Hepatocyte (in vitro differentiated cells): Measurements from ENCODE around the gene MTARC2. TPM values are rescaled to one million over a fixed set of nuclear protein-coding genes. Genes with fewer than 3 reads are reported as not detected.
A peak's percentile ranks its signal among the peaks of the same experiment; 100 is the strongest.

ENCODE experiments used
- DNase-seq: peaks from one replicate; pipeline ENCODE4 v3.0.0-alpha.2; 2016; ENCODE audit warnings: low spot score
- H2AFZ ChIP-seq: fragments of 200-600 bp; sonication (generic); 2 replicates; pipeline ENCODE4 v1.6.0; 2016; ENCODE audit warnings: antibody characterized with exemption, mild to moderate bottlenecking
- H3K27ac ChIP-seq: fragments of 200-600 bp; sonication (generic); 2 replicates; pipeline ENCODE4 v1.5.1; 2016; ENCODE audit warnings: mild to moderate bottlenecking
- H3K27me3 ChIP-seq: fragments of 200-600 bp; sonication (generic); 2 replicates; pipeline ENCODE4 v1.6.1; 2016
- H3K36me3 ChIP-seq: fragments of 200-600 bp; sonication (generic); replicated peaks from 2 replicates; pipeline ENCODE4 v1.5.1; 2016; ENCODE audit warnings: low read depth; ENCODE audit not compliant: insufficient read depth
- H3K4me1 ChIP-seq: fragments of 200-600 bp; sonication (generic); 2 replicates; pipeline ENCODE4 v1.5.1; 2016; ENCODE audit warnings: mild to moderate bottlenecking, moderate library complexity; ENCODE audit not compliant: insufficient read depth
- H3K4me2 ChIP-seq: fragments of 200-600 bp; sonication (generic); 2 replicates; pipeline ENCODE4 v1.6.0; 2016
- H3K4me3 ChIP-seq: fragments of 200-600 bp; sonication (generic); 2 replicates; pipeline ENCODE4 v1.5.1; 2016; ENCODE audit warnings: mild to moderate bottlenecking
- H3K79me2 ChIP-seq: fragments of 200-600 bp; sonication (generic); 2 replicates; pipeline ENCODE4 v1.6.0; 2017; ENCODE audit warnings: mild to moderate bottlenecking
- H3K9me2 ChIP-seq: fragments of 200-600 bp; sonication (generic); replicated peaks from 2 replicates; pipeline ENCODE4 v1.6.0; 2017; ENCODE audit warnings: mild to moderate bottlenecking; ENCODE audit not compliant: insufficient read depth
- H3K9me3 ChIP-seq: fragments of 200-600 bp; sonication (generic); 2 replicates; pipeline ENCODE4 v1.5.1; 2016; ENCODE audit warnings: low read depth, mild to moderate bottlenecking
- H4K20me1 ChIP-seq: fragments of 200-600 bp; sonication (generic); 2 replicates; pipeline ENCODE4 v1.6.0; 2016; ENCODE audit warnings: mild to moderate bottlenecking; ENCODE audit not compliant: insufficient read depth, poor library complexity, severe bottlenecking
- CTCF ChIP-seq: fragments of 200-600 bp; sonication (generic); IDR thresholded peaks from 2 replicates; pipeline ENCODE4 v1.5.1; 2016; ENCODE audit warnings: antibody characterized with exemption, mild to moderate bottlenecking; ENCODE audit not compliant: poor library complexity
- EZH2 ChIP-seq: fragments of 200-600 bp; sonication (generic); IDR thresholded peaks from 2 replicates; pipeline ENCODE4 v1.6.1; 2016; ENCODE audit warnings: antibody characterized with exemption, mild to moderate bottlenecking, borderline replicate concordance
- EZH2phosphoT487 ChIP-seq: fragments of 200-600 bp; sonication (generic); IDR thresholded peaks from one replicate; pipeline ENCODE4 v1.6.1; 2018; ENCODE audit warnings: antibody characterized with exemption, mild to moderate bottlenecking, low read depth, moderate library complexity; ENCODE audit not compliant: unreplicated experiment, severe bottlenecking
- WGBS: methylation state at CpG from one replicate; pipeline ENCODE4 v1.1.6; 2016; ENCODE audit warnings: low lambda C conversion rate; ENCODE audit errors: missing lambda C conversion rate; 5-methylcytosine and 5-hydroxymethylcytosine counted together
- polyA plus RNA-seq: library from polyadenylated mRNA; unstranded; fragments of >200 nt; fragmentation: Nextera tagmentation; extraction: Ambion mirVana; gene quantifications from 2 replicates; pipeline ENCODE4 v1.2.1, GENCODE V29; 2016
- total RNA-seq: library from RNA; depleted of rRNA; stranded (reverse); fragments of >200 nt; gene quantifications from 2 replicates; pipeline ENCODE4 v1.2.3, GENCODE V29; 2014

The MTARC2 gene
- 24.4 and 26.7 TPM in 2 replicates for total RNA-seq
- polyA plus RNA-seq = 23.7 and 27.8 TPM in 2 replicates

GRCh38 chr1:220748089-220748934 is at the start of gene MTARC2:
TSS of gene MTARC2 (plus strand) at chr1:220748322. CDS start at chr1:220748532, 210 bp downstream.
- H3K27ac ChIP-seq = peak within 1 kb of the TSS; percentile 93
- no peaks in the 10 kb centered on the region for H3K27me3 ChIP-seq
- H2AFZ ChIP-seq = peak within 1 kb of the TSS; percentile 88
- no peaks in the 10 kb centered on the region for H3K9me3 ChIP-seq
- H3K4me1 ChIP-seq = peaks cover 18% of the 10 kb centered on the region
- peak; percentile 87 for DNase-seq
- peaks cover 5% of the 10 kb centered on the region for H4K20me1 ChIP-seq
- H3K79me2 ChIP-seq = peaks cover 40% of the 10 kb centered on the region
- H3K4me2 ChIP-seq = peak within 1 kb of the TSS; percentile 79
- H3K36me3 ChIP-seq = no peaks in the 10 kb centered on the region
- no peaks in the 10 kb centered on the region for H3K9me2 ChIP-seq
- TF ChIP-seq CTCF (no peak), EZH2phosphoT487 (no peak), EZH2 (no peak)
- WGBS = under 1% methylated on average over 76 of the region's 77 CpGs
- peak within 1 kb of the TSS; percentile 91 for H3K4me3 ChIP-seq

GRCh38 chr1:220698607-220699016 is 49.5 kb upstream of the MTARC2 start:
- Histone ChIP-seq H3K27me3 (no peaks in the 10 kb centered on the region), H3K4me1 (no peaks in the 10 kb centered on the region), H2AFZ (no peak overlapping the region), H4K20me1 (peaks cover 3% of the 10 kb centered on the region), H3K4me2 (no peak overlapping the region), H3K79me2 (peaks cover 9% of the 10 kb centered on the region), H3K27ac (no peak overlapping the region), H3K9me2 (no peaks in the 10 kb centered on the region), H3K4me3 (no peak overlapping the region), H3K36me3 (no peaks in the 10 kb centered on the region), H3K9me3 (no peaks in the 10 kb centered on the region)
- 59% methylated on average over 5 of the region's 5 CpGs for WGBS
- TF ChIP-seq EZH2phosphoT487 (no peak), EZH2 (no peak), CTCF (no peak)
- no peak for DNase-seq

DNA sequence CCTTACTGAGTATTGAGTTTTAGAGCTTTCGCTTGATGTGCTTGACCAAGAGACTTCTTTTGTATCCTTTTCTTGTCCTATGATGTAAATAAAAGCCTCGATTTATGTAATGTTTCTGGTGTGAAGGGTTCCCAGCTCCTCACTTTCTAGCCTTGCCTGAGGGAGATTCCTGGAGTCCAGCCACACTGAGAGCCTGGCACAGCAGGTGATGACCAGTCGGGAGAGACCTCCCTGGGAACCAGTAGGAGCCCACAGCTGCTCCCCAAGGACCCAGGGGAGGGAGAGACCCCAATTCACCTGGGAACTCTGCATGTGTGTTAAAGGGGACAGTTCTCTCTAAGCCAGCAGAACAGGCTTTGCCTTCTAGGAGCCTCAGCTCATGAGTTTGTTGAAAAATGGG is 49.1 kb upstream of the MTARC2 start:
- Histone ChIP-seq H3K79me2 (peaks cover 7% of the 10 kb centered on the region), H3K27ac (no peak overlapping the region), H4K20me1 (peaks cover 3% of the 10 kb centered on the region), H3K27me3 (no peaks in the 10 kb centered on the region), H3K4me1 (no peaks in the 10 kb centered on the region), H3K9me3 (no peaks in the 10 kb centered on the region), H3K4me2 (no peak overlapping the region), H3K36me3 (no peaks in the 10 kb centered on the region), H3K4me3 (no peak overlapping the region), H2AFZ (no peak overlapping the region), H3K9me2 (no peaks in the 10 kb centered on the region)
- WGBS = 83% methylated on average over 3 of the region's 3 CpGs
- TF ChIP-seq EZH2 (no peak), EZH2phosphoT487 (no peak), CTCF (no peak)
- no peak for DNase-seq
